Frontal cortex (tissue), 4 donors: ENCODE data around the gene BBS9. TPM values are rescaled to one million over a fixed set of nuclear protein-coding genes. Genes with fewer than 3 reads are reported as not detected.
A peak's percentile ranks its signal among the peaks of the same experiment; 100 is the strongest.
"Not testable (repeated sequence)": the region's sequence is repeated elsewhere in the genome, so short reads cannot be mapped to it uniquely, and the experiment has no call there.

ENCODE experiments used
- DNase-seq, 2 donors: peaks; one replicate each; pipeline ENCODE4 v3.0.0; 2012; ENCODE audit warnings: low spot score in 2 of 2
- FAIRE-seq: peaks from 2 replicates; lab custom pipeline; 2012; peaks lifted over from hg19 to GRCh38; lab: Jason Lieb, UNC
- total RNA-seq: library from RNA; depleted of rRNA; stranded (reverse); fragments of >200 nt; gene quantifications from one replicate; pipeline ENCODE4 v1.2.3, GENCODE V29; 2014
- donor health status: control.
- donor health status: control.
- donor health status: control.

The BBS9 gene
- total RNA-seq, 1 donor from 2014 or later = 91.3 TPM

GRCh38 chr7:33191340-33191739 is 62.0 kb downstream of the BBS9 start:
- DNase-seq (no peak), FAIRE-seq (no peak)

GRCh38 chr7:33192695-33193291 is 63.4 kb downstream of the BBS9 start:
- no peak for DNase-seq
- FAIRE-seq = no peak

GRCh38 chr7:33193308-33193864 is 64.0 kb downstream of the BBS9 start:
- FAIRE-seq (no peak), DNase-seq (no peak)

GRCh38 chr7:33195264-33195663 is 65.9 kb downstream of the BBS9 start:
- DNase-seq (no peak), FAIRE-seq (no peak)

DNA sequence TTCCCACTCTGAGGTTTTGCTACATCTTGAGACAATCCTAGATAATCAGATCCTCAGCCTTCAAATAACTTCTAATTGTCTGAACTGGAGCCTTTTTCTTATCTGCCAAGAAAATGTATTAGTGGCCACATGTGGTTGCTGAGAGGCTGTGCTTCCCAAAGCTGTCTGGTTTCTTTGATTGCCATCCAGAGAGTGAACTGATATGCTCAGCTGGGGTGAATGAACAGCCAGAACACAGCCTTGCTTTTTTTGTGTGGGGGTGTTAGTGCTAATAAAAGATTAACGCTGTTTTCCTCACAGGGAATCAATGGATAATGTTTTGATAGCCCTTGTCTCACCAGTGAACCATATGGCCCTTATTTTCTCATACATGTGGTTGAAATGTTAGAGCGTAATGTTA is 66.9 kb downstream of the BBS9 start:
- no peak for FAIRE-seq
- DNase-seq = no peak

DNA sequence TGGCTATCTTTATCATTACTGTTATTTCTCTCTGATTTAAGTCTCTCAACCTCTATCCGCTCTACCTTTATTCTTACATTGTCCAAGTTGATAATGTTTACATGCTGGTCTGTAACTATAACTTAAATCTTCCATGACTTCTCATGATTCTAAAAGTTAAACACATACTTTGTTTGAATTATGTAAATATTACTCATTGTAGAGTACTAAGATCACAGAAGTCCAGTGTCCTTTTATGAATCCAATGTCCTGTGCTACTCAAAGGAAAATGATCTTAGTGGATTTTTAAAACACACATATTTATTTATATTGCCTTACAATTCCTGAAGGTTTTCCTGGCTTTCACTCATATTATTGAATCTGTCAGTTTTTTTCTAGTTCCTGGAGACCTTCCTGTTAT is 70.9 kb downstream of the BBS9 start:
- FAIRE-seq (no peak), DNase-seq (no peak)

GRCh38 chr7:33201821-33202220 is 72.5 kb downstream of the BBS9 start:
- DNase-seq (no peak), FAIRE-seq (no peak)

- DNase-seq = no peak
- no peak for FAIRE-seq
Observed at GRCh38 chr7:33210958-33211357, 81.6 kb downstream of the BBS9 start.

- DNase-seq (no peak), FAIRE-seq (no peak)
Observed at GRCh38 chr7:33212144-33212543, 82.8 kb downstream of the BBS9 start.

DNA sequence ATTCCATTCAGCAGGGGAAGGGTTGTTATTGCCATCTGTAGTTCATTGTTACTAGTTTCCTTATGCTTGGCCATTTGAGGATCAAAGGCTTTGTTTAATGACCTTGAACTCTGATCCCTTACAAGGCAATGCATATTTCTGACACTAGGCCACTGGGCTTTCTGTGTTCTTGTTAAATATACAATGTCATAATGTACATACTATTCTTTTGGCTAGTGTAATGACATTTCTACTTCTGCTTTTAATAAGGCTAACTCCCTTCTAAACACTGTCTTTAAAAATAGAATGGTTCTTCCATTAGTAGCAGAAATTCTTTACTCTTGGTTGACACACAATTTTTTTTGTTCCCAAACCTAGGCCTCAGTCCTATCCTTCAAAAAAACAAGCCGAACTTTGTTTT is 86.6 kb downstream of the BBS9 start:
- FAIRE-seq (no peak), DNase-seq (no peak)

DNA sequence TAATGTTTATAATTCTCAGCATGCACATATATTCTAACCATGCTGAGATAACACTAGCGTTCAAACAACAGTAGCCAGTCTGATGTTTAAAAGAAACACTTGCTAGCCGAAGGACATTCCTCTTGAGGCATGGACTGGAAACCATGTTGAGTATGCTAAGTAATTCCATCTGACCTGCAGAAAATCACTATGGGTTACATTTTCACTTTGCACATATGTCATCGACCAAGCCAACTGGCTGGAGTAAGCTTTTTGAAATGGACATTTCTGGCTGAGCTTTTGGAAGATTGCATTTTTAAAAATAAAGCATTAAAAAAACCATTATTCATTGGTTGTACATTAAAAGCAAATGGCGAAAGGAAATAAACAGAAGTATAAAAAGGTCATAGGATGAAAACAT is 88.2 kb downstream of the BBS9 start:
- FAIRE-seq (no peak), DNase-seq (no peak)

DNA sequence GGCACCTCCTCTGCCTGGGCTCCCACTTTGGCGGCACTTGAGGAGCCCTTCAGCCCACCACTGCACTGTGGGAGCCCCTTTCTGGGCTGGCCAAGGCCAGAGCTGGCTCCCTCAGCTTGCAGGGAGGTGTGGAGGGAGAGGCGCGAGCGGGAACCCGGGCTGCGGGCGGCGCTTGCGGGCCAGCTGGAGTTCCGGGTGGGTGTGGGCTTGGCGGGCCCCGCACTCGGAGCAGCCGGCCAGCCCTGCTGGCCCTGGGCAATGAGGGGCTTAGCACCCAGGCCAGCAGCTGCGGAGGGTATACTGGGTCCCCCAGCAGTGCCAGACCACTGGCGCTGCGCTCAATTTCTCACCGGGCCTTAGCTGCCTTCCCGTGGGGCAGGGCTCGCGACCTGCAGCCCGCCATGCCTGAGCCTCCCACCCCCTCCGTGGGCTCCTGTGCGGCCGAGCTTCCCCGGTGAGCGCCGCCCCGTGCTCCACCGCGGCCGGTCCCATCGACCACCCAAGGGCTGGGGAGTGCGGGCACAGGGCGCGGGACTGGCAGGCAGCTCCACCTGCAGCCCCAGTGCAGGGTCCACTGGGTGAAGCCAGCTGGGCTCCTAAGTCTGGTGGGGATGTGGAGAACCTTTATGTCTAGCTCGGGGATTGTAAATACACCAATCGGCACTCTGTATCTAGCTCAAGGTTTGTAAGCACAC is 89.6 kb downstream of the BBS9 start:
- not testable (repeated sequence) for FAIRE-seq, DNase-seq

- FAIRE-seq (no peak), DNase-seq (no peak)
Observed at GRCh38 chr7:33220231-33220630, 90.9 kb downstream of the BBS9 start.

DNA sequence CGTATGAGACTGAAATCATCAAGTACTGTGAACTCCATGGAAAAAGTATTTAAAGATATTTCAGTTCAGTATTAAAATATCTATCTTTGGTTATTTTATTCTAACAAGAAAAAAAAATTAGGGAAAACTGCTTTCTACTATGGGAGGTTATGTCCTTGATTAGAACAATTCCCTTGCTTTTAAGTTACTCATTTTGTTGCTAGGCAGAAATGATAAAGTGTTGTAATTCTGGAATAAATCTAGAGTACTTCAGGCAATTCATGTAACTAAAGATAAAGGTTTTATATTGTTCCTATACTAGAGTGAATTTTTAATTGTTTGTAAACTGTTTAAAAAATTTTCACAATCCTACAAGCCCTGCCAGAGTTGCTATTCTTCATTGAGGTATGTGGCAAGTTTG is 92.0 kb downstream of the BBS9 start:
- DNase-seq (no peak), FAIRE-seq (no peak)

DNA sequence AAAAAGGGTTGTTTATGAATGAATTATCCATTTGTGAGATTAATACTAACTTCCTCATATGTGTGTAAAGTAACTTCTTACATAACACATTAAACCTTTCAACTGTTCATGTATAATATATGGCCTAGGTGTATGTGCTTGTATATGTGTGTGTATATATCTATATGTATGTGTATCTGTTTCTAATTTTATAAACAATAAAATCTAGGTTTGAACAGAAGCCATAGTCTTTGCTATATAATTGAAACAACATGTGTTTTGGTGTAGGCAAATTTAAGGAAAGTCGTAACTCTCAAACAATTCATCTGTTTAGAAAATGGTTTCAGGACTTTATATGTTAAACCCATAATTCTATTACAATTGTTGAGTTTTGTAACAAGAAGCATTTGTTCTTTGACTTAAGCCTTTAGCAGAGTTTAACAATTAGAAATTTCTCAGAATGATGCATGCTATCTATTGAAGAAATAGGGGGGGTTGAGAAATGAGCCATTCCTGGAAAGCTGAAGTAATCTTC is 103.3 kb downstream of the BBS9 start:
- DNase-seq (no peak), FAIRE-seq (no peak)

DNA sequence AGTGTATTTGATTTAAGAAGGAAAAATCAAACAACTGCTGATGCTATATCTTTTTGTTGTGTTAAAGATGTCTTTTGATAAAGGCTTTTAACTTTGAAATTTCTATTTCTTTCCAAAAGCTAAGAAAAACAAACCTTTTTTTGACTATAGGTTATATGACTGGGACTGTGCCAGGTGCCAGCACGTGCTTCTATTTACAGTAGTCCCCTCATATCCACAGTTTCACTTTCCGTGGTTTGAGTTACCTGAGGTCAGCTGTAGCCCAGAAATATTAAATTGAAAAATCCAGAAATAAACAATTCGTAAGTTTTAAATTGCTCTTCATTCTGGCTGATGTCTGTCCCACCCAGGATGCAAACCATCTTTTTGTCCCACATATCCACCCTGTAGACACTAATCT is 104.3 kb downstream of the BBS9 start:
- FAIRE-seq (no peak), DNase-seq (no peak)

DNA sequence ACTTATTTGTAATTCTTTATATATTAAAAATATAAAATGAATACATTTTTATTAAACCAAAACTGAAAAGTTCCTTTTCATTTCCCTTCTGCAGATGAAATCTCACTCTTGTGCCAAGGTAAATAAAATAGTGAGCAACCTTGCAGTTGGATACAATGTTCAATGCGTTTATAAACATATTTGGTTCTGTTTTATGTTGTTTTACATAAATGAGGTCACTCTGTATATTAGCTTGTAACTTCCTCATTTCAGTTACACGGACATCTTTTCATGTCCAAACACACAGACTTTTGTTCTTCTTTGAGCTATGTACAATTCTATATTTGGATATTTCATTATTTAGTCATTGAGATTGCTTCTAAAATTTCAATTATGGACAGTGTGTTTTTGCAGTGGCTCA is 107.7 kb downstream of the BBS9 start:
- DNase-seq (no peak), FAIRE-seq (no peak)

- FAIRE-seq = peak; percentile 51
- DNase-seq = peak; percentile 6 to 36
Observed at GRCh38 chr7:33243319-33243881, 114.0 kb downstream of the BBS9 start.

GRCh38 chr7:33248671-33249070 is 119.3 kb downstream of the BBS9 start:
- FAIRE-seq (no peak), DNase-seq (no peak)

- DNase-seq (no peak), FAIRE-seq (no peak)
Observed at GRCh38 chr7:33250421-33250871, 121.1 kb downstream of the BBS9 start.

DNA sequence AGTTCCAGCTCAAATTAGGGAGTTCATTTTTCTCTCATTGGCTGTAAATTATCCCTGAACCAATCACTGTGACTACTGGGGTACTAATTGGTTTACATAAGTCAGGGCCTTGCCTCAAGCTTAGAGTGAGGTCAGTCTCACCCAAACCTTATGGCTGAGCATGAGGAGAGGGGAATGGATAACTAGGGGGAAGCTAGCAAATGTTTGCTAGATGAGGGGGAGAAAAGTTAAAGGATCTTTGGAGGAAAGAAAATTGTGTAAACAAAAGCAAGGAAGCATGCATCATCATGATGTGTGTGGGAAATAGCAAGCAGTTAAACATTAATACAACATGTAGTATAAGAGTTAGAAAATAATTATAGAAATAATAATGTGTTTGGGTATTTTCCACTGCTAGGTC is 121.9 kb downstream of the BBS9 start:
- no peak for DNase-seq
- no peak for FAIRE-seq
